ENCODE measurements around the gene STAC3.

STAC3 gene

DNA sequence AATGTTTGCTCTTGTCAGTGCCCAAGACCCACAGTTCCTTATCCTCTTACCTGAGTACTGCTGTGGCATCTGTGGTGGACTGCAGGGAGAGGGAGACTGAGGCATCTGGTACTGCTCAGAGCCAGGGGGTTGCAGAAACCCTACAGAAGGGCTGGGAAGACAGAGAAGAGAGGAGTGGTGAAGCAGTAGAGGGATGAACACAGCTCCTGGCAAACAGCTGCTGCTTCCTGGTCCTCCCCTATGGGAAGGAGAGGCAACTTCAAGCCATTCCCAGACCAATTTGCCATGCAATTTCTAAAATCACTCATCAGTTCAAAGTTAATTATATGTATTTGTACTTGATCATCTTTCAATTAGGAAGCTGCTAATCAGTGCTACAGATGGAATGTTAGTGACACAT is 15.7 kb upstream of the STAC3 start:
- peaks cover 29 to 67% of the 10 kb centered on the region in 2 experiments for H3K36me3 ChIP-seq (ENCODE audit: control insufficient read depth in 2 of 2, insufficient read depth in 1 of 2, low read length in 2 of 2)
- no peak overlapping the region for H3K4me3 ChIP-seq (ENCODE audit: low read depth, low read length)
- ChIA-PET POLR2A (no interaction called here), CTCF (interaction anchor here (0.6 to 8.8 kb wide), 5 partner anchors 11 to 187 kb away, joined by 5 to 151 read pairs (median 6); partner anchors contain the start of gene INHBE)
- peaks cover 5% of the 10 kb centered on the region; the same call in 1 of the 2 replicates for H3K4me1 ChIP-seq (ENCODE audit: control insufficient read depth, insufficient read depth, low read length)
- H3K9me3 ChIP-seq (ENCODE audit: control insufficient read depth, insufficient read depth, low read depth, low read length), result no peaks in the 10 kb centered on the region
- TF ChIP-seq, protein P1, sequence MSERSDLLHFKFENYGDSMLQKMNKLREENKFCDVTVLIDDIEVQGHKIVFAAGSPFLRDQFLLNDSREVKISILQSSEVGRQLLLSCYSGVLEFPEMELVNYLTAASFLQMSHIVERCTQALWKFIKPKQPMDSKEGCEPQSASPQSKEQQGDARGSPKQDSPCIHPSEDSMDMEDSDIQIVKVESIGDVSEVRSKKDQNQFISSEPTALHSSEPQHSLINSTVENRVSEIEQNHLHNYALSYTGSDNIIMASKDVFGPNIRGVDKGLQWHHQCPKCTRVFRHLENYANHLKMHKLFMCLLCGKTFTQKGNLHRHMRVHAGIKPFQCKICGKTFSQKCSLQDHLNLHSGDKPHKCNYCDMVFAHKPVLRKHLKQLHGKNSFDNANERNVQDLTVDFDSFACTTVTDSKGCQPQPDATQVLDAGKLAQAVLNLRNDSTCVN (tag by site-specific recombination; optimal IDR thresholded peaks at IDR 0.05), result no peak
- no peak for TF ChIP-seq ZBTB1 (tag by site-specific recombination; IDR thresholded peaks at IDR 0.05)
- H3K27ac ChIP-seq (ENCODE audit: extremely low read depth, low read depth, low read length), result no peak overlapping the region

DNA sequence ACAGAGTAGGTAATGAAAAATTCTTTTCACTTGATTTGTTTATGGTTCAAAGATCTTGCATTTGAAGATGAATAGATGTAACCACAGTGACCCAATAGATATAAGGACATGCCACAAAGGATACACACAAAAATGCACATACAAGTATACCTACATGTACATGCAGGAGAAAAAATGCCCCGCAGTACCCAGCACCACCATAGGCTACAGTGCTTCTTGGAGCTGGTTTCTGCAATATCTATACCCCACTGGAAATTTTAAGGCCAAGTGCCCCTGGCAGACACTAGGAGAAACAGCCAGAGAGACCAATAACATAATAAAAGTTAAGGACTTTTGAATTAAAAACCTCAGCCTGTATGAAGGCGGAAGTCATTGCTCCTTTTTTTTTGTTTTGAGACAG is 12.1 kb upstream of the STAC3 start:
- ChIA-PET POLR2A (no interaction called here), CTCF (interaction anchor here (0.6 to 8.8 kb wide), 12 partner anchors 9 to 196 kb away, joined by 3 to 151 read pairs (median 4); partner anchors contain the start of genes GLI1, INHBE and SHMT2)
- TF ChIP-seq GLI2 (tag by site-specific recombination; IDR thresholded peaks at IDR 0.05; ENCODE audit: borderline replicate concordance, low read depth), result no peak
- no peak for TF ChIP-seq WT1 (tag by site-specific recombination; IDR thresholded peaks at IDR 0.05)
- TF ChIP-seq, protein P2, sequence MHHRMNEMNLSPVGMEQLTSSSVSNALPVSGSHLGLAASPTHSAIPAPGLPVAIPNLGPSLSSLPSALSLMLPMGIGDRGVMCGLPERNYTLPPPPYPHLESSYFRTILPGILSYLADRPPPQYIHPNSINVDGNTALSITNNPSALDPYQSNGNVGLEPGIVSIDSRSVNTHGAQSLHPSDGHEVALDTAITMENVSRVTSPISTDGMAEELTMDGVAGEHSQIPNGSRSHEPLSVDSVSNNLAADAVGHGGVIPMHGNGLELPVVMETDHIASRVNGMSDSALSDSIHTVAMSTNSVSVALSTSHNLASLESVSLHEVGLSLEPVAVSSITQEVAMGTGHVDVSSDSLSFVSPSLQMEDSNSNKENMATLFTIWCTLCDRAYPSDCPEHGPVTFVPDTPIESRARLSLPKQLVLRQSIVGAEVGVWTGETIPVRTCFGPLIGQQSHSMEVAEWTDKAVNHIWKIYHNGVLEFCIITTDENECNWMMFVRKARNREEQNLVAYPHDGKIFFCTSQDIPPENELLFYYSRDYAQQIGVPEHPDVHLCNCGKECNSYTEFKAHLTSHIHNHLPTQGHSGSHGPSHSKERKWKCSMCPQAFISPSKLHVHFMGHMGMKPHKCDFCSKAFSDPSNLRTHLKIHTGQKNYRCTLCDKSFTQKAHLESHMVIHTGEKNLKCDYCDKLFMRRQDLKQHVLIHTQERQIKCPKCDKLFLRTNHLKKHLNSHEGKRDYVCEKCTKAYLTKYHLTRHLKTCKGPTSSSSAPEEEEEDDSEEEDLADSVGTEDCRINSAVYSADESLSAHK (tag by site-specific recombination; IDR thresholded peaks at IDR 0.05), result no peak
- TF ChIP-seq BCL11A (tag by site-specific recombination; IDR thresholded peaks at IDR 0.05; ENCODE audit: low read depth), result no peak
- no peak for TF ChIP-seq ZNF335 (tag by site-specific recombination; conservative IDR thresholded peaks at IDR 0.05)
- TF ChIP-seq ZNF548 (tag by site-specific recombination; IDR thresholded peaks at IDR 0.05), result no peak
- TF ChIP-seq ZNF664 (tag by site-specific recombination; IDR thresholded peaks at IDR 0.05), result no peak
- TF ChIP-seq ZNF311 (tag by site-specific recombination; IDR thresholded peaks at IDR 0.05; ENCODE audit: borderline replicate concordance), result no peak
- no peak for TF ChIP-seq ZBTB48 (tag by site-specific recombination; IDR thresholded peaks at IDR 0.05)
- Histone ChIP-seq H3K4me3 (ENCODE audit: low read depth, low read length) (no peak overlapping the region), H3K27ac (ENCODE audit: extremely low read depth, low read depth, low read length) (no peak overlapping the region), H3K9me3 (ENCODE audit: control insufficient read depth, insufficient read depth, low read depth, low read length) (no peaks in the 10 kb centered on the region), H3K36me3 (ENCODE audit: control insufficient read depth in 2 of 2, insufficient read depth in 1 of 2, low read length in 2 of 2) (peaks cover 21 to 64% of the 10 kb centered on the region in 2 experiments), H3K4me1 (ENCODE audit: control insufficient read depth, insufficient read depth, low read length) (peaks cover 13% of the 10 kb centered on the region; the same call in 1 of the 2 replicates)

DNA sequence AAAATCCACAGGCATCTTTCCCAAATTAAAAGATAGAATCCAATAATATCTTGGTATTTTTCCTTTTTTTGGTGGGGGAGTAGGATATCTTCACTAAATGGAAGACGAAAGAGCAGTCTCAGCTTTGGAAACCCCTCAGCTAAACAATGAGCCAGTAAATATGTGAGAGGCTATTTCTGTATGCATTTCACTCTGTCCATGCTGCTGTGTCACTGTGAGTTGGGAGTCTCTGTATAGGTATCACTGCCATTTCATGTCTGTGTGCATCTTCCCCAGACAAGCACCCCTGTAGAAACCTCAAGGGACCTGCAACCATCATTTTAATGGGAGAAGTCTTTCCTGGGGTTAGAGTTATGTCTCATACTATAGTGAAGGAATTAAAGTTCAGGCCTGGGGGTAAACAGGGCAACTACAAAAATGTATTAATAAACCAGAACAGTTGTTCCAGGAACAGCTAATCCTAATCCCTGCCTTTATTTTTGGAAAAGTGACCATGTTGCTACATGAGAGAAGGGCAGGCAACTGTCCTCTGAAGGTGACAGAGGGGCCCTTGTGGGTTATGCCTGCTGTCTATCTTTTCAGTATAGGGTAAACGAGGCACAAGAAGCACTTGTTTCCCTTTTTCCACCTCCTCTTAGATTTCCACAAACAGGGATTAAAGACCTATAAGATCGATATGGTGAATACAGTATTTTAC is 11.3 kb upstream of the STAC3 start:
- CTCF ChIA-PET, result interaction anchor here (0.7 to 8.8 kb wide), 13 partner anchors 9 to 197 kb away, joined by 3 to 151 read pairs (median 4); partner anchors contain the start of genes GLI1 and INHBE
- Histone ChIP-seq H3K4me3 (ENCODE audit: low read depth, low read length) (no peak overlapping the region), H3K27ac (ENCODE audit: extremely low read depth, low read depth, low read length) (no peak overlapping the region), H3K36me3 (ENCODE audit: control insufficient read depth in 2 of 2, insufficient read depth in 1 of 2, low read length in 2 of 2) (peaks cover 16 to 64% of the 10 kb centered on the region in 2 experiments), H3K9me3 (ENCODE audit: control insufficient read depth, insufficient read depth, low read depth, low read length) (no peaks in the 10 kb centered on the region), H3K4me1 (ENCODE audit: control insufficient read depth, insufficient read depth, low read length) (peaks cover 13% of the 10 kb centered on the region; the same call in 1 of the 2 replicates)
- POLR2A ChIA-PET, result no interaction called here
- TF ChIP-seq, protein P3, sequence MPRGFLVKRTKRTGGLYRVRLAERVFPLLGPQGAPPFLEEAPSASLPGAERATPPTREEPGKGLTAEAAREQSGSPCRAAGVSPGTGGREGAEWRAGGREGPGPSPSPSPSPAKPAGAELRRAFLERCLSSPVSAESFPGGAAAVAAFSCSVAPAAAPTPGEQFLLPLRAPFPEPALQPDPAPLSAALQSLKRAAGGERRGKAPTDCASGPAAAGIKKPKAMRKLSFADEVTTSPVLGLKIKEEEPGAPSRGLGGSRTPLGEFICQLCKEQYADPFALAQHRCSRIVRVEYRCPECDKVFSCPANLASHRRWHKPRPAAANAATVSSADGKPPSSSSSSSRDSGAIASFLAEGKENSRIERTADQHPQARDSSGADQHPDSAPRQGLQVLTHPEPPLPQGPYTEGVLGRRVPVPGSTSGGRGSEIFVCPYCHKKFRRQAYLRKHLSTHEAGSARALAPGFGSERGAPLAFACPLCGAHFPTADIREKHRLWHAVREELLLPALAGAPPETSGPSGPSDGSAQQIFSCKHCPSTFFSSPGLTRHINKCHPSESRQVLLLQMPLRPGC (tag by site-specific recombination; IDR thresholded peaks at IDR 0.05), result no peak
- TF ChIP-seq, protein P4, sequence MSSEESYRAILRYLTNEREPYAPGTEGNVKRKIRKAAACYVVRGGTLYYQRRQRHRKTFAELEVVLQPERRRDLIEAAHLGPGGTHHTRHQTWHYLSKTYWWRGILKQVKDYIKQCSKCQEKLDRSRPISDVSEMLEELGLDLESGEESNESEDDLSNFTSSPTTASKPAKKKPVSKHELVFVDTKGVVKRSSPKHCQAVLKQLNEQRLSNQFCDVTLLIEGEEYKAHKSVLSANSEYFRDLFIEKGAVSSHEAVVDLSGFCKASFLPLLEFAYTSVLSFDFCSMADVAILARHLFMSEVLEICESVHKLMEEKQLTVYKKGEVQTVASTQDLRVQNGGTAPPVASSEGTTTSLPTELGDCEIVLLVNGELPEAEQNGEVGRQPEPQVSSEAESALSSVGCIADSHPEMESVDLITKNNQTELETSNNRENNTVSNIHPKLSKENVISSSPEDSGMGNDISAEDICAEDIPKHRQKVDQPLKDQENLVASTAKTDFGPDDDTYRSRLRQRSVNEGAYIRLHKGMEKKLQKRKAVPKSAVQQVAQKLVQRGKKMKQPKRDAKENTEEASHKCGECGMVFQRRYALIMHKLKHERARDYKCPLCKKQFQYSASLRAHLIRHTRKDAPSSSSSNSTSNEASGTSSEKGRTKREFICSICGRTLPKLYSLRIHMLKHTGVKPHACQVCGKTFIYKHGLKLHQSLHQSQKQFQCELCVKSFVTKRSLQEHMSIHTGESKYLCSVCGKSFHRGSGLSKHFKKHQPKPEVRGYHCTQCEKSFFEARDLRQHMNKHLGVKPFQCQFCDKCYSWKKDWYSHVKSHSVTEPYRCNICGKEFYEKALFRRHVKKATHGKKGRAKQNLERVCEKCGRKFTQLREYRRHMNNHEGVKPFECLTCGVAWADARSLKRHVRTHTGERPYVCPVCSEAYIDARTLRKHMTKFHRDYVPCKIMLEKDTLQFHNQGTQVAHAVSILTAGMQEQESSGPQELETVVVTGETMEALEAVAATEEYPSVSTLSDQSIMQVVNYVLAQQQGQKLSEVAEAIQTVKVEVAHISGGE (tag by site-specific recombination; conservative IDR thresholded peaks at IDR 0.05; ENCODE audit: low read depth), result no peak
- TF ChIP-seq ZNF404 (tag by site-specific recombination; IDR thresholded peaks at IDR 0.05), result no peak
- no peak for TF ChIP-seq ZNF660 (tag by site-specific recombination; IDR thresholded peaks at IDR 0.05)
- TF ChIP-seq ZNF707 (tag by site-specific recombination; IDR thresholded peaks at IDR 0.05), result no peak
- no peak for TF ChIP-seq ZNF555 (tag by site-specific recombination; conservative IDR thresholded peaks at IDR 0.05)
- TF ChIP-seq ZNF350 (tag by site-specific recombination; IDR thresholded peaks at IDR 0.05), result no peak
- no peak for TF ChIP-seq OSR2 (tag by site-specific recombination; IDR thresholded peaks at IDR 0.05)
- TF ChIP-seq KLF8 (tag by site-specific recombination; IDR thresholded peaks at IDR 0.05), result no peak
- no peak for TF ChIP-seq GLI4 (tag by site-specific recombination; IDR thresholded peaks at IDR 0.05)

Data from HEK293 (cell line).